ENCODE data around the gene ERCC1. TPM values are rescaled to one million over a fixed set of nuclear protein-coding genes. Genes with fewer than 3 reads are reported as not detected.

ERCC1 gene
- polyA plus RNA-seq, 10 donors: 81.8 to 106 (median 91.7) TPM

- DNase-seq: no peak
These were observed 37.2 kb upstream of the ERCC1 start for GRCh38 chr19:45460807-45461347.

GRCh38 chr19:45457776-45458175, 34.1 kb upstream of the ERCC1 start:
- no peak for DNase-seq

- no peak for DNase-seq
These were observed 32.7 kb upstream of the ERCC1 start for GRCh38 chr19:45456500-45456815.

- peak; percentile 94 to 97 (median 95) for DNase-seq
These were observed 32.2 kb upstream of the ERCC1 start for GRCh38 chr19:45455707-45456499.

GRCh38 chr19:45451850-45452387, 28.2 kb upstream of the ERCC1 start:
- DNase-seq: no peak

GRCh38 chr19:45451131-45451849, 27.6 kb upstream of the ERCC1 start:
- DNase-seq: peak in 2 of 3 donors; percentile 71 to 88

- no peak for DNase-seq
These were observed 26.3 kb upstream of the ERCC1 start for GRCh38 chr19:45450012-45450333.

- DNase-seq: no peak
These were observed 25.2 kb upstream of the ERCC1 start for GRCh38 chr19:45448887-45449299.

- no peak for DNase-seq
These were observed 24.7 kb upstream of the ERCC1 start for GRCh38 chr19:45448425-45448756.

- DNase-seq: peak in 2 of 3 donors; percentile 36 to 69
These were observed 23.2 kb upstream of the ERCC1 start for GRCh38 chr19:45446944-45447343.

GRCh38 chr19:45446295-45446694, 22.6 kb upstream of the ERCC1 start:
- no peak for DNase-seq

- no peak for DNase-seq
These were observed 21.4 kb upstream of the ERCC1 start for GRCh38 chr19:45445139-45445538.

- peak; percentile 86 to 98 (median 94) for DNase-seq
These were observed 20.8 kb upstream of the ERCC1 start for GRCh38 chr19:45444318-45445041.

- peak; percentile 84 to 92 (median 87) for DNase-seq
These were observed 20.0 kb upstream of the ERCC1 start for GRCh38 chr19:45443462-45444317.

- peak in 2 of 3 donors; percentile 53 to 72 for DNase-seq
These were observed 19.2 kb upstream of the ERCC1 start for GRCh38 chr19:45442778-45443461.

GRCh38 chr19:45442408-45442777, 18.7 kb upstream of the ERCC1 start:
- DNase-seq: peak in 1 of 3 donors; percentile 33

GRCh38 chr19:45440873-45441654, 17.3 kb upstream of the ERCC1 start:
- peak in 1 of 3 donors; percentile 45 for DNase-seq

- DNase-seq: no peak
These were observed 16.5 kb upstream of the ERCC1 start for GRCh38 chr19:45440259-45440638.

- DNase-seq: peak; percentile 89 to 96 (median 90)
These were observed 16.0 kb upstream of the ERCC1 start for GRCh38 chr19:45439569-45440258.

Data from muscle of back (tissue), 11 donors.